GM18870 (cell line): ENCODE data around the gene PCP4L1.
"Not testable (repeated sequence)": the region's sequence is repeated elsewhere in the genome, so short reads cannot be mapped to it uniquely, and the experiment has no call there.

Experiments
- ATAC-seq: cut with Tn5 transposase; IDR thresholded peaks from one replicate; pipeline ENCODE4 v1.9.1; 2021; ENCODE audit warnings: moderate library complexity; ENCODE audit not compliant: unreplicated experiment

The PCP4L1 gene

GRCh38 chr1:161228032-161228431, 30.5 kb upstream of the PCP4L1 start:
- ATAC-seq: no peak

GRCh38 chr1:161229896-161230295, 28.6 kb upstream of the PCP4L1 start:
- ATAC-seq: no peak

- no peak for ATAC-seq
Measured at GRCh38 chr1:161230762-161231161, 27.8 kb upstream of the PCP4L1 start.

GRCh38 chr1:161233102-161233501, 25.4 kb upstream of the PCP4L1 start:
- ATAC-seq: no peak

GRCh38 chr1:161235957-161236775, 22.4 kb upstream of the PCP4L1 start:
- ATAC-seq: no peak

- no peak for ATAC-seq
Measured at GRCh38 chr1:161238039-161238473, 20.5 kb upstream of the PCP4L1 start, which contains the start of gene NR1I3. NR1I3 (minus strand) TSS chr1:161238203; CDS start chr1:161236565, 1,638 bp downstream.

- no peak for ATAC-seq
Measured at GRCh38 chr1:161241682-161242081, 16.9 kb upstream of the PCP4L1 start.

- ATAC-seq: no peak
Measured at GRCh38 chr1:161242313-161242712, 16.2 kb upstream of the PCP4L1 start.

GRCh38 chr1:161244888-161245287, 13.7 kb upstream of the PCP4L1 start:
- ATAC-seq: no peak

- ATAC-seq: not testable (repeated sequence)
Measured at GRCh38 chr1:161250100-161250499, 8.4 kb upstream of the PCP4L1 start.

- ATAC-seq: no peak
Measured at GRCh38 chr1:161250829-161251228, 7.7 kb upstream of the PCP4L1 start.

- no peak for ATAC-seq
Measured at GRCh38 chr1:161251579-161251978, 7.0 kb upstream of the PCP4L1 start.

- not testable (repeated sequence) for ATAC-seq
Measured at GRCh38 chr1:161255302-161255701, 3.2 kb upstream of the PCP4L1 start.

GRCh38 chr1:161255955-161256520, 2.5 kb upstream of the PCP4L1 start:
- ATAC-seq: not testable (repeated sequence)

- ATAC-seq: not testable (repeated sequence)
Measured at GRCh38 chr1:161257109-161257508, 1.4 kb upstream of the PCP4L1 start.

GRCh38 chr1:161259345-161259702, 779 bp downstream of the PCP4L1 start:
- no peak for ATAC-seq

GRCh38 chr1:161259765-161260164, 1.2 kb downstream of the PCP4L1 start:
- no peak for ATAC-seq

- ATAC-seq: no peak
Measured at GRCh38 chr1:161260376-161261260, 2.1 kb downstream of the PCP4L1 start.

GRCh38 chr1:161261261-161262235, 3.0 kb downstream of the PCP4L1 start:
- no peak for ATAC-seq

GRCh38 chr1:161265305-161265704, 6.8 kb downstream of the PCP4L1 start:
- no peak for ATAC-seq
